Left ventricle myocardium inferior (tissue), 1 donor: Measurements from ENCODE around the gene FYB1. TPM values are rescaled to one million over a fixed set of nuclear protein-coding genes. Genes with fewer than 3 reads are reported as not detected.
"Not testable (repeated sequence)": the region's sequence is repeated elsewhere in the genome, so short reads cannot be mapped to it uniquely, and the experiment has no call there.

Experiments used
- DNase-seq: peaks from one replicate; pipeline ENCODE4 v3.0.0-alpha.2; 2020
- H3K27ac ChIP-seq: fragments of 200-600 bp; replicated peaks from 2 replicates; pipeline ENCODE4 v1.8.0; 2021
- H3K27me3 ChIP-seq: fragments of 200-600 bp; 2 replicates; pipeline ENCODE4 v1.8.0; 2021; ENCODE audit warnings: low read depth
- H3K36me3 ChIP-seq: fragments of 200-600 bp; 2 replicates; pipeline ENCODE4 v1.8.0; 2021
- H3K4me1 ChIP-seq: fragments of 200-600 bp; 2 replicates; pipeline ENCODE4 v1.8.0; 2021
- H3K4me3 ChIP-seq: fragments of 200-600 bp; 2 replicates; pipeline ENCODE4 v1.8.0; 2021; ENCODE audit warnings: mild to moderate bottlenecking, moderate library complexity
- H3K9me3 ChIP-seq: fragments of 200-600 bp; replicated peaks from 2 replicates; pipeline ENCODE4 v1.8.0; 2021
- intact Hi-C: fragments of 100-400 bp; cut with micrococcal nuclease; formaldehyde crosslinking; loops from one replicate; pipeline ENCODE4 v1.11.0; 2022
- total RNA-seq: library from RNA; stranded (reverse); fragmentation: NEBNext Ultra II Directional; extraction: Animal tissue kit (Norgen Biotek cat#: 25700); gene quantifications from one replicate; pipeline ENCODE4 v1.2.1, GENCODE V29; 2021
- TF ChIP-seq, protein P1 (sequence below): fragments of 200-600 bp; IDR thresholded peaks from 2 replicates; pipeline ENCODE4 v1.8.0; 2021; ENCODE audit warnings: antibody characterized with exemption, mild to moderate bottlenecking, borderline replicate concordance
- donor health status: DM: no; HTN: yes; CAD: no; lungs with severe emphysema.

FYB1 gene
- total RNA-seq, 1 donor from 2014 or later, result 4.9 TPM

GRCh38 chr5:39186722-39187539, 32.4 kb downstream of the FYB1 start:
- H3K4me3 ChIP-seq, result no peak overlapping the region
- no peak for DNase-seq
- H3K4me1 ChIP-seq, result no peaks in the 10 kb centered on the region
- H3K9me3 ChIP-seq, result no peaks in the 10 kb centered on the region
- H3K36me3 ChIP-seq, result no peaks in the 10 kb centered on the region
- peaks cover 21% of the 10 kb centered on the region for H3K27me3 ChIP-seq
- no peak overlapping the region for H3K27ac ChIP-seq
- intact Hi-C loops, result no loop called here
- TF ChIP-seq, protein P1, sequence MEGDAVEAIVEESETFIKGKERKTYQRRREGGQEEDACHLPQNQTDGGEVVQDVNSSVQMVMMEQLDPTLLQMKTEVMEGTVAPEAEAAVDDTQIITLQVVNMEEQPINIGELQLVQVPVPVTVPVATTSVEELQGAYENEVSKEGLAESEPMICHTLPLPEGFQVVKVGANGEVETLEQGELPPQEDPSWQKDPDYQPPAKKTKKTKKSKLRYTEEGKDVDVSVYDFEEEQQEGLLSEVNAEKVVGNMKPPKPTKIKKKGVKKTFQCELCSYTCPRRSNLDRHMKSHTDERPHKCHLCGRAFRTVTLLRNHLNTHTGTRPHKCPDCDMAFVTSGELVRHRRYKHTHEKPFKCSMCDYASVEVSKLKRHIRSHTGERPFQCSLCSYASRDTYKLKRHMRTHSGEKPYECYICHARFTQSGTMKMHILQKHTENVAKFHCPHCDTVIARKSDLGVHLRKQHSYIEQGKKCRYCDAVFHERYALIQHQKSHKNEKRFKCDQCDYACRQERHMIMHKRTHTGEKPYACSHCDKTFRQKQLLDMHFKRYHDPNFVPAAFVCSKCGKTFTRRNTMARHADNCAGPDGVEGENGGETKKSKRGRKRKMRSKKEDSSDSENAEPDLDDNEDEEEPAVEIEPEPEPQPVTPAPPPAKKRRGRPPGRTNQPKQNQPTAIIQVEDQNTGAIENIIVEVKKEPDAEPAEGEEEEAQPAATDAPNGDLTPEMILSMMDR, result no peak

GRCh38 chr5:39186289-39186688, 33.1 kb downstream of the FYB1 start:
- H3K27me3 ChIP-seq, result peaks cover 27% of the 10 kb centered on the region
- H3K4me1 ChIP-seq, result no peaks in the 10 kb centered on the region
- intact Hi-C loops, result no loop called here
- DNase-seq, result no peak
- H3K27ac ChIP-seq, result no peak overlapping the region
- no peaks in the 10 kb centered on the region for H3K36me3 ChIP-seq
- no peak overlapping the region for H3K4me3 ChIP-seq
- TF ChIP-seq, protein P1, result no peak
- H3K9me3 ChIP-seq, result no peaks in the 10 kb centered on the region

GRCh38 chr5:39185761-39186160, 33.6 kb downstream of the FYB1 start:
- H3K4me3 ChIP-seq, result no peak overlapping the region
- peaks cover 27% of the 10 kb centered on the region for H3K27me3 ChIP-seq
- DNase-seq, result no peak
- no peaks in the 10 kb centered on the region for H3K4me1 ChIP-seq
- no peak overlapping the region for H3K27ac ChIP-seq
- intact Hi-C loops, result no loop called here
- no peaks in the 10 kb centered on the region for H3K36me3 ChIP-seq
- TF ChIP-seq, protein P1, result no peak
- no peaks in the 10 kb centered on the region for H3K9me3 ChIP-seq

DNA sequence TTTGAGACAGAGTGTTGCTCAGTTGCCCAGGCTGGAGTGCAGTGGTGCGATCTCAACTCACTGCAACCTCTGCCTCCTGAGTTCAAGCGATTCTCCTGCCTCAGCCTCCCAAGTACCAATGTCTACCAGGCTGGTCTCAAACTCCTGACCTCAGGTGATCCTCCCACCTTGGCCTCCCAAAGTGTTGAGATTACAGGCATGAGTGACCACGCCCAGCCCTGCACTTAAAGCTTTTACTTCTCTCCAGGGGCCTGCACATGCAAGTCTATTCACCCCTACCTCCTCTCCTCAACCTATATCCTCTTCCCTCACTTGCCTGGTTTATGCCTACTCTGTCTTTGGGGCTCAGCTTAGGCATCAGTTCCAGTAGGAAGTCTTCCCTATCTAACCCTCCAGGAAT, 39.8 kb downstream of the FYB1 start:
- H3K4me3 ChIP-seq, H3K36me3 ChIP-seq, intact Hi-C loops, H3K27ac ChIP-seq, DNase-seq, H3K9me3 ChIP-seq, H3K4me1 ChIP-seq: not testable (repeated sequence)
- H3K27me3 ChIP-seq, result peaks cover 30% of the 10 kb centered on the region

DNA sequence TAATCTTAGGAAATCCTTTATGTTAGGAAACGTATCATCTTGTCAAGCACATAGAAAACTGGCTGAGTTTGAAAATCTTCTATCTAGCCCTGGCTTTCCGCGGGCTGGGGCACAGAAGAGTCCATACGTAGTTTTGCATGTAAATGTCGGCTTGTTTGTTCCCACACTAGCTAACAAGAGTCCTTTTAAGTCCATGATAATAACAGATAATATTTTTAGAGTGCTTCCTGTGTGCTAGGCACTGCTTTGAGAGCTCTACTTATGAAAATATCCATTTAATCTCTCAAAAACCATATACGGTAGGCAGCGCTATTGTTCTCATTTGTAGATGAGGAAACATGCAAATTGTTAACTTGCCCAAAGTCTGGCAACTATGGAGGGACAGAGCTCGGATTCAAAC, 40.5 kb downstream of the FYB1 start:
- H3K4me3 ChIP-seq, result no peak overlapping the region
- no peak overlapping the region for H3K27ac ChIP-seq
- H3K9me3 ChIP-seq, result peaks cover 2% of the 10 kb centered on the region
- peaks cover 30% of the 10 kb centered on the region for H3K27me3 ChIP-seq
- no peak for DNase-seq
- no peaks in the 10 kb centered on the region for H3K4me1 ChIP-seq
- no peaks in the 10 kb centered on the region for H3K36me3 ChIP-seq
- intact Hi-C loops, result no loop called here
- TF ChIP-seq, protein P1, result no peak

GRCh38 chr5:39178171-39178570, 41.2 kb downstream of the FYB1 start:
- Histone ChIP-seq H3K27ac (no peak overlapping the region), H3K9me3 (peaks cover 9% of the 10 kb centered on the region), H3K36me3 (no peaks in the 10 kb centered on the region), H3K27me3 (peaks cover 30% of the 10 kb centered on the region), H3K4me3 (no peak overlapping the region), H3K4me1 (no peaks in the 10 kb centered on the region)
- intact Hi-C loops, result no loop called here
- TF ChIP-seq, protein P1, result no peak
- no peak for DNase-seq
